Fibroblast of lung (primary cell): ENCODE results near the gene PSMG4. TPM values are rescaled to one million over a fixed set of nuclear protein-coding genes. Genes with fewer than 3 reads are reported as not detected.

ENCODE experiments used
- DNase-seq, 2 donors: peaks; one replicate each; pipeline versions ENCODE4 v3.0.0 to v3.0.0-alpha.2; 2010; ENCODE audit warnings: low read depth in 2 of 2
- H2AFZ ChIP-seq: 2 replicates; pipeline ENCODE4 v1.5.1; 2012; ENCODE audit warnings: low read length, control low read depth, inconsistent platforms
- H3K27ac ChIP-seq: 2 replicates; pipeline ENCODE4 v1.5.1; 2011; ENCODE audit warnings: low read length, control low read depth; ENCODE audit not compliant: insufficient read depth
- H3K27me3 ChIP-seq: 2 replicates; pipeline ENCODE4 v1.5.1; 2011; ENCODE audit warnings: mild to moderate bottlenecking, low read length; ENCODE audit not compliant: control insufficient read depth, insufficient read depth
- H3K36me3 ChIP-seq: 2 replicates; pipeline ENCODE4 v1.5.1; 2011; ENCODE audit warnings: low read length; ENCODE audit not compliant: control insufficient read depth, insufficient read depth
- H3K4me1 ChIP-seq: 2 replicates; pipeline ENCODE4 v1.5.1; 2011; ENCODE audit warnings: low read length; ENCODE audit not compliant: control insufficient read depth, insufficient read depth; ENCODE audit errors: extremely low read depth
- H3K4me2 ChIP-seq: 2 replicates; pipeline ENCODE4 v1.5.1; 2011; ENCODE audit warnings: low read length, control low read depth; ENCODE audit not compliant: insufficient read depth; ENCODE audit errors: extremely low read depth
- H3K4me3 ChIP-seq, 4 experiments: fragments of 200-600 bp in 1 of 4; sonication (generic) in 1 of 4; replicated peaks in 1 of 4; 2 replicates each; pipeline ENCODE4 v1.5.1; 2011 to 2016; ENCODE audit warnings: low read length in 4 of 4, low read depth in 3 of 4, mild to moderate bottlenecking in 3 of 4, control low read depth in 2 of 4, inconsistent platforms in 1 of 4, mixed read lengths in 1 of 4; ENCODE audit not compliant: insufficient read depth in 1 of 4; ENCODE audit errors: control extremely low read depth in 1 of 4
- H3K79me2 ChIP-seq: 2 replicates; pipeline ENCODE4 v1.5.1; 2012; ENCODE audit warnings: mild to moderate bottlenecking, low read length, inconsistent platforms; ENCODE audit not compliant: control insufficient read depth, insufficient read depth
- H3K9ac ChIP-seq: 2 replicates; pipeline ENCODE4 v1.5.1; 2011; ENCODE audit warnings: mild to moderate bottlenecking, low read length, control low read depth; ENCODE audit not compliant: insufficient read depth
- H3K9me3 ChIP-seq: 2 replicates; pipeline ENCODE4 v1.5.1; 2012; ENCODE audit warnings: low read depth, low read length; ENCODE audit not compliant: control insufficient read depth, insufficient read depth
- H4K20me1 ChIP-seq: 2 replicates; pipeline ENCODE4 v1.5.1; 2011; ENCODE audit warnings: low read length; ENCODE audit not compliant: control insufficient read depth, insufficient read depth; ENCODE audit errors: extremely low read depth
- CTCF ChIP-seq, 2 donors: IDR thresholded peaks in 1 of 2; conservative IDR thresholded peaks in 1 of 2; 1 replicate in 1 of 2; 2 replicates in 1 of 2; pipeline ENCODE4 v1.5.1; 2011 to 2012; ENCODE audit warnings: low read length in 2 of 2, control low read depth in 1 of 2, inconsistent platforms in 1 of 2, low read depth in 1 of 2, mild to moderate bottlenecking in 1 of 2
- EZH2 ChIP-seq: IDR thresholded peaks from 2 replicates; pipeline ENCODE4 v1.5.1; 2012; ENCODE audit warnings: low read length, control low read depth, mild to moderate bottlenecking; ENCODE audit errors: missing control alignments
- polyA plus RNA-seq, 2 donors: library from polyadenylated mRNA; depleted of rRNA in 1 of 2; stranded (reverse) in 1 of 2; unstranded in 1 of 2; fragments of >200 nt; gene quantifications; 2 replicates each; pipeline ENCODE4 v1.2.1, GENCODE V29; 2011 to 2012; ENCODE audit warnings: missing spikeins in 1 of 2
- total RNA-seq: library from RNA; depleted of rRNA; stranded (reverse); fragments of >200 nt; gene quantifications from 2 replicates; pipeline ENCODE4 v1.2.1, GENCODE V29; 2014

Gene PSMG4
- total and polyA plus RNA-seq, 2 donors (not counting 1 experiment from before 2014, with no cell fraction given): 12.5 to 34.2 TPM

GRCh38 chr6:3291346-3291745 is 32.6 kb downstream of the PSMG4 start:
- Histone ChIP-seq H3K9me3 (no peaks in the 10 kb centered on the region), H3K27ac (no peak overlapping the region), H4K20me1 (no peaks in the 10 kb centered on the region), H3K79me2 (no peaks in the 10 kb centered on the region), H3K27me3 (peaks cover 3% of the 10 kb centered on the region), H3K9ac (no peak overlapping the region), H3K4me3 (no peak overlapping the region), H3K36me3 (no peaks in the 10 kb centered on the region), H2AFZ (no peak overlapping the region), H3K4me1 (no peaks in the 10 kb centered on the region), H3K4me2 (no peak overlapping the region)
- TF ChIP-seq CTCF (conservative IDR thresholded peaks at IDR 0.05 in 1 of 2, IDR thresholded peaks at IDR 0.05 in 1 of 2; ENCODE audit: low read depth in 1 of 2, low read length in 2 of 2): no peak
- no peak for TF ChIP-seq EZH2
- no peak for DNase-seq

- Histone ChIP-seq H3K27me3 (peaks cover 3% of the 10 kb centered on the region), H3K4me2 (no peak overlapping the region), H2AFZ (no peak overlapping the region), H3K4me1 (no peaks in the 10 kb centered on the region), H3K79me2 (no peaks in the 10 kb centered on the region), H4K20me1 (no peaks in the 10 kb centered on the region), H3K9me3 (no peaks in the 10 kb centered on the region), H3K9ac (no peak overlapping the region), H3K36me3 (no peaks in the 10 kb centered on the region), H3K4me3 (no peak overlapping the region), H3K27ac (no peak overlapping the region)
- TF ChIP-seq CTCF (conservative IDR thresholded peaks at IDR 0.05 in 1 of 2, IDR thresholded peaks at IDR 0.05 in 1 of 2; ENCODE audit: low read depth in 1 of 2, low read length in 2 of 2): no peak
- no peak for DNase-seq
These were observed 33.2 kb downstream of the PSMG4 start for GRCh38 chr6:3291987-3292386.

- Histone ChIP-seq H3K27me3 (peaks cover 4% of the 10 kb centered on the region), H3K4me1 (no peaks in the 10 kb centered on the region), H3K36me3 (no peaks in the 10 kb centered on the region), H3K27ac (no peak overlapping the region), H3K79me2 (no peaks in the 10 kb centered on the region), H4K20me1 (no peaks in the 10 kb centered on the region), H3K4me2 (no peak overlapping the region), H3K9me3 (no peaks in the 10 kb centered on the region), H3K9ac (no peak overlapping the region), H3K4me3 (no peak overlapping the region), H2AFZ (no peak overlapping the region)
- TF ChIP-seq CTCF (conservative IDR thresholded peaks at IDR 0.05 in 1 of 2, IDR thresholded peaks at IDR 0.05 in 1 of 2; ENCODE audit: low read depth in 1 of 2, low read length in 2 of 2) (no peak), EZH2 (no peak)
- DNase-seq: no peak
These were observed 33.9 kb downstream of the PSMG4 start for GRCh38 chr6:3292431-3293197.
